A673 (cell line): ENCODE measurements around the gene MGAT5.

Experiments used
- CTCF ChIP-seq: fragments of 300-800, 200-600 bp; sonication (generic); conservative IDR thresholded peaks from 2 replicates; pipeline ENCODE4 v1.5.1; 2017; ENCODE audit warnings: low read depth, mild to moderate bottlenecking, antibody characterized with exemption, low read length, moderate library complexity, mixed read lengths
- EZH2 ChIP-seq: fragments of 200-600 bp; sonication (generic); IDR thresholded peaks from 2 replicates; pipeline ENCODE4 v1.6.1; 2017; ENCODE audit warnings: borderline replicate concordance, low read depth, mild to moderate bottlenecking, mixed read lengths, antibody characterized with exemption, low read length; ENCODE audit not compliant: poor library complexity, severe bottlenecking

GRCh38 chr2:134282629-134283400, 28.9 kb downstream of the MGAT5 start:
- TF ChIP-seq CTCF, result no peak
- no peak for TF ChIP-seq EZH2
